ENCODE measurements around the gene PRSS37.
"Not testable (repeated sequence)": the region's sequence is repeated elsewhere in the genome, so short reads cannot be mapped to it uniquely, and the experiment has no call there.

PRSS37 gene

GRCh38 chr7:141837683-141838082 is 3.6 kb downstream of the PRSS37 start:
- Histone ChIP-seq H3K27me3 (ENCODE audit: insufficient read depth, low read length, poor library complexity, severe bottlenecking) (no peaks in the 10 kb centered on the region), H3K36me3 (ENCODE audit: insufficient read depth, low read length) (no peaks in the 10 kb centered on the region), H3K4me2 (ENCODE audit: low read depth, low read length, poor library complexity, severe bottlenecking) (no peak overlapping the region), H3K9ac (ENCODE audit: low read depth, low read length, poor library complexity, severe bottlenecking) (no peak overlapping the region), H4K20me1 (ENCODE audit: insufficient read depth, low read length, poor library complexity, severe bottlenecking) (no peaks in the 10 kb centered on the region), H3K4me3 (ENCODE audit: low read length, poor library complexity, severe bottlenecking) (no peak overlapping the region), H3K9me3 (ENCODE audit: insufficient read depth, low read depth, low read length) (no peaks in the 10 kb centered on the region), H3F3A (ENCODE audit: low read depth) (no peaks in the 10 kb centered on the region), H2AFZ (ENCODE audit: low read length) (no peak overlapping the region), H3K9me2 (replicated peaks; ENCODE audit: low read depth, low read length) (no peaks in the 10 kb centered on the region), H3K79me2 (ENCODE audit: insufficient read depth, low read length) (no peaks in the 10 kb centered on the region), H3K4me1 (ENCODE audit: insufficient read depth, low read length, poor library complexity, severe bottlenecking) (no peaks in the 10 kb centered on the region)
- no peak for TF ChIP-seq EZH2phosphoT487 (IDR thresholded peaks at IDR 0.05; ENCODE audit: borderline replicate concordance)
- TF ChIP-seq CTCF (conservative IDR thresholded peaks at IDR 0.05; ENCODE audit: low read length): no peak

- not testable (repeated sequence) for H3K27me3 ChIP-seq (ENCODE audit: insufficient read depth, low read length, poor library complexity, severe bottlenecking); H3F3A ChIP-seq (ENCODE audit: low read depth); H3K4me2 ChIP-seq (ENCODE audit: low read depth, low read length, poor library complexity, severe bottlenecking); H3K4me3 ChIP-seq (ENCODE audit: low read length, poor library complexity, severe bottlenecking); H3K36me3 ChIP-seq (ENCODE audit: insufficient read depth, low read length); H3K79me2 ChIP-seq (ENCODE audit: insufficient read depth, low read length); H3K9me2 ChIP-seq (replicated peaks; ENCODE audit: low read depth, low read length); H4K20me1 ChIP-seq (ENCODE audit: insufficient read depth, low read length, poor library complexity, severe bottlenecking); H2AFZ ChIP-seq (ENCODE audit: low read length); H3K4me1 ChIP-seq (ENCODE audit: insufficient read depth, low read length, poor library complexity, severe bottlenecking); H3K9ac ChIP-seq (ENCODE audit: low read depth, low read length, poor library complexity, severe bottlenecking)
- peaks cover 15% of the 10 kb centered on the region for H3K9me3 ChIP-seq (ENCODE audit: insufficient read depth, low read depth, low read length)
Observed at GRCh38 chr7:141822432-141822831, 18.9 kb downstream of the PRSS37 start.

- Histone ChIP-seq H3K36me3 (ENCODE audit: insufficient read depth, low read length) (no peaks in the 10 kb centered on the region), H3K9ac (ENCODE audit: low read depth, low read length, poor library complexity, severe bottlenecking) (no peak overlapping the region), H2AFZ (ENCODE audit: low read length) (no peak overlapping the region)
Observed at GRCh38 chr7:141820067-141820466, 21.2 kb downstream of the PRSS37 start.

More at GRCh38 chr7:141820067-141820466, 21.2 kb downstream of the PRSS37 start:
- no peaks in the 10 kb centered on the region for H3K79me2 ChIP-seq (ENCODE audit: insufficient read depth, low read length)
- H3K27me3 ChIP-seq (ENCODE audit: insufficient read depth, low read length, poor library complexity, severe bottlenecking): no peaks in the 10 kb centered on the region
- no peaks in the 10 kb centered on the region for H3K9me2 ChIP-seq (replicated peaks; ENCODE audit: low read depth, low read length)
- H3K4me2 ChIP-seq (ENCODE audit: low read depth, low read length, poor library complexity, severe bottlenecking): no peak overlapping the region
- no peaks in the 10 kb centered on the region for H3F3A ChIP-seq (ENCODE audit: low read depth)
- no peaks in the 10 kb centered on the region for H4K20me1 ChIP-seq (ENCODE audit: insufficient read depth, low read length, poor library complexity, severe bottlenecking)
- no peaks in the 10 kb centered on the region for H3K4me1 ChIP-seq (ENCODE audit: insufficient read depth, low read length, poor library complexity, severe bottlenecking)
- TF ChIP-seq CTCF (conservative IDR thresholded peaks at IDR 0.05; ENCODE audit: low read length) (no peak), EZH2phosphoT487 (IDR thresholded peaks at IDR 0.05; ENCODE audit: borderline replicate concordance) (no peak)
- peaks cover 15% of the 10 kb centered on the region for H3K9me3 ChIP-seq (ENCODE audit: insufficient read depth, low read depth, low read length)
- no peak overlapping the region for H3K4me3 ChIP-seq (ENCODE audit: low read length, poor library complexity, severe bottlenecking)
